GDM1 (cell line): ENCODE results near the gene ARPIN.
"Not testable (repeated sequence)": the region's sequence is repeated elsewhere in the genome, so short reads cannot be mapped to it uniquely, and the experiment has no call there.

ENCODE experiments used
- DNase-seq: peaks from one replicate; lab custom pipeline; 2025; lab: John Stamatoyannopoulos, UW

ARPIN gene

GRCh38 chr15:89912674-89913396, at the start of gene ARPIN:
Gene ARPIN, minus strand, starts transcription at chr15:89912952. Its CDS starts 117 bp downstream, at chr15:89912835.
- no peak for DNase-seq

- DNase-seq, result no peak
These were observed 45.5 kb upstream of the ARPIN start for GRCh38 chr15:89958107-89958805.

GRCh38 chr15:89955449-89955998, 42.8 kb upstream of the ARPIN start:
- DNase-seq, result not testable (repeated sequence)

- no peak for DNase-seq
These were observed 41.8 kb upstream of the ARPIN start for GRCh38 chr15:89954541-89954940.

GRCh38 chr15:89948796-89949195, 36.0 kb upstream of the ARPIN start:
- no peak for DNase-seq

GRCh38 chr15:89947385-89947784, 34.6 kb upstream of the ARPIN start:
- no peak for DNase-seq

- no peak for DNase-seq
These were observed 34.0 kb upstream of the ARPIN start for GRCh38 chr15:89946681-89947299.

GRCh38 chr15:89943721-89944120, 31.0 kb upstream of the ARPIN start:
- not testable (repeated sequence) for DNase-seq

GRCh38 chr15:89939910-89940309, 27.2 kb upstream of the ARPIN start:
- DNase-seq, result no peak

GRCh38 chr15:89939377-89939776, 26.6 kb upstream of the ARPIN start:
- not testable (repeated sequence) for DNase-seq

- peak; percentile 83 for DNase-seq
These were observed 24.9 kb upstream of the ARPIN start for GRCh38 chr15:89937365-89938350.

GRCh38 chr15:89936786-89937265, 24.1 kb upstream of the ARPIN start:
- no peak for DNase-seq

- DNase-seq, result peak; percentile 92
These were observed 23.5 kb upstream of the ARPIN start for GRCh38 chr15:89936051-89936785.

GRCh38 chr15:89932880-89933279, 20.1 kb upstream of the ARPIN start:
- no peak for DNase-seq

- no peak for DNase-seq
These were observed 15.7 kb upstream of the ARPIN start for GRCh38 chr15:89928421-89928820.

GRCh38 chr15:89926158-89926557, 13.4 kb upstream of the ARPIN start:
- no peak for DNase-seq

GRCh38 chr15:89917442-89918101, 4.8 kb upstream of the ARPIN start:
- DNase-seq, result no peak

- no peak for DNase-seq
These were observed 3.9 kb upstream of the ARPIN start for GRCh38 chr15:89916660-89917059.

GRCh38 chr15:89912145-89912673, 543 bp downstream of the ARPIN start:
- no peak for DNase-seq
